ENCODE results near the gene SLC6A17.

DNA sequence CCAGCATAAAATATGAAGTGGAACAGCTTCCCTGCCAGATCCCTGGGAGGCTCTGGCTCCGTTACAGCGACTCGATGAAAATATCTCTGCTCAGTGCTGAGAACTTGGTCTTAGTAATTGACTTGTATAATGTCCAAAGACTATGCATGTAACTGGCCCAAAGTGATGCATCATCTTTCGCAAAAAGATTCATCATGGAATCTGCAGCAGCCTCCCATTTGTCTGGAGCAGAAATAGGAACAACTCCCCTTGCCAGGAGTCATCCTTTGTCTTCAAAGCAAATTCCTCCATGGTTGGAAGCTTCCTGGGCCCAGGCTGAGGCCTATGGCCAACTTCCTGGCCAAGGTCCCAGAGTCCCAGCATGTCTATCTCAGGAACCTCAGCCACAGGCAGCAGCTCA, 16.9 kb upstream of the SLC6A17 start:
- TF ChIP-seq EZH2 (IDR thresholded peaks at IDR 0.05; ENCODE audit: insufficient read depth, poor library complexity, severe bottlenecking) (no peak), EZH2phosphoT487 (IDR thresholded peaks at IDR 0.05; ENCODE audit: insufficient read depth, low read depth) (no peak)
